Non-pigmented ciliary epithelial cell (primary cell): ENCODE results near the gene CNST.

ENCODE experiments used
- DNase-seq: peaks from one replicate; pipeline ENCODE4 v3.0.0-alpha.2; 2010; ENCODE audit warnings: low read depth

The CNST gene, protein sequence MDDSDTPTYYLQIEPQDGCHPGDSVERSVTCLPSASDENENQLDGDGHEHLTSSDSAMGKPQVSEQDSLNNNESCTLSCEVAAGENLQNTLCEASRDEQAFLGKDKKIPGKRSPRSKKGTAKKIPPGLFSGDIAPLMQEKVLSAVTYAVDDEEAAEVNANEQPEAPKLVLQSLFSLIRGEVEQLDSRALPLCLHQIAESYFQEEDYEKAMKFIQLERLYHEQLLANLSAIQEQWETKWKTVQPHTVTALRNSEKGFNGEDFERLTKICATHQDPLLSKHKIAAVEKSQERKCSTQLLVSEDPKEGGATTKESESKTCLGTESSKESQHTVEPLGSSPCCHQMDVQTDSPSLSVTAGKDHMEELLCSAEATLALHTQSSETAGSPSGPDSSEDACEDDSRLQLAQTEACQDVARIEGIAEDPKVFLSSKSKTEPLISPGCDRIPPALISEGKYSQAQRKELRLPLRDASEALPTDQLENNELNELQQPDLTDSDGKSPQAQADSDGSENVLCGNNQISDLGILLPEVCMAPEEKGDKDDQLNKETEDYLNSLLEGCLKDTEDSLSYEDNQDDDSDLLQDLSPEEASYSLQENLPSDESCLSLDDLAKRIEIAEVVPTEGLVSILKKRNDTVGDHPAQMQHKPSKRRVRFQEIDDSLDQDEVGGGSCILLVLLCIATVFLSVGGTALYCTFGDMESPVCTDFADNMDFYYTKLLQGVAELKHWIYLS

GRCh38 chr1:246566128-246566812 lies at the start of gene CNST, which contains the start of gene TFB2M:
CNST (plus strand) TSS chr1:246566456; CDS start chr1:246591563, 25,107 bp downstream.
TFB2M (minus strand) TSS chr1:246566261; CDS start chr1:246566138, 123 bp downstream.
- peak; percentile 97 for DNase-seq

GRCh38 chr1:246517391-246517790 lies 48.9 kb upstream of the CNST start:
- no peak for DNase-seq

GRCh38 chr1:246518456-246519205 lies 47.6 kb upstream of the CNST start:
- no peak for DNase-seq

GRCh38 chr1:246519514-246519913 lies 46.7 kb upstream of the CNST start:
- no peak for DNase-seq

DNA sequence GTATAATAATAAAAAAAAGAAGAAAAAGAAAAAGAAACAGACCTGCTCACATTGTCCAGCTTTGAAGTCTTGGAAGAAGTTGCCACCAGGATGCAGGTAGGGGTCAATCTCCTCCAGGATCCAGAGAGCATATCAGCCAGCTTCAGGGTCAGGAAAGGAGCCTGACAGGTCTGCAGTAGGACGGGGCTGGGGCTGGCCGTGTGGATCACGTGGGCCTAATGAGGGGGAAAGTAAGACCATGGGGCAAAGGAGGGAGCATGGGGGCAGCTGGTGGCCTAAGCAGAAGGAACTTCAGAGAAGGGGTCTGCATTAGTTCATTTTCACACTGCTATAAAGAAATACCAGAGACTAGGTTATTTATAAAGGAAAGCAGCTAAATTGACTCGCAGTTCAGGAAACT lies 39.9 kb upstream of the CNST start:
- no peak for DNase-seq

GRCh38 chr1:246526915-246527314 lies 39.3 kb upstream of the CNST start:
- DNase-seq = no peak

GRCh38 chr1:246527402-246528088 lies 38.7 kb upstream of the CNST start:
- DNase-seq = no peak

DNA sequence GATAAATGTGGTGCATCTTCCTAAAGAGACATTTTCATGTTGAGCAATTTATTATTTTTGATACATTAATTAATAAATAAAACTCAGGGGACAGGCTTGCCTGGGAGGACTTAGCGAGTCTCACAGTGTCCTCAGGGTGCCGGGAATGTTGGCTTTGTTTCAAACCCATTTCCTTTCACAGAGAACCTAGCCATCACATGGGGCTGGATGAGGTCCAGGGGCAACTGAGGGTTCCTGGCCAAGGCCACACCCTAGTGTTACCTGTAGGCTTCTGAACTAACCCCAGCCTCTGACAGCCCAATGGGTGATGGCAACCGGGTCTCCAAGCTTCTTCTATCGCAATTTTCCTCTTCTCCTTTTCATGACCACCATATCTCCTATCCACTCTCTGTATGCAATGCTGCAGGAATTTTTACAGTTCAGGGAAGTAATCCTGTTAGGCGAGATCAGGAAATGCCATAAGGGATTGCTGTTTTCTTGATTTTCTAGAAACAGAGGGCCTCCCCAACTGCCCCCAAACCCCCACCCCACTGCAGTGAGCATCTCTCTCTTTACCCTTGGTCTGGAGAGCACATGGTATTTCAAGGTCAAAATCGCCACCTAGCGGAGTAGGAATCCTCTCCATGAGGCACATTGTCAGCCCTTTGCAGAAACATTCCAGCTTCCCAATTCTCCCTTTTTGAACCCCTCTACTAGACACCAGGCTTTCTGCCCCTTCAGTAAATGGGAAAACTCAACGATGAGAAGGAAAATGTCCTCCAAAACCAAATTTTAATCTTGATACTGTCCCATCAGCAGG lies 37.1 kb upstream of the CNST start:
- DNase-seq = no peak

- DNase-seq = no peak
Measured at GRCh38 chr1:246530482-246530881, 35.8 kb upstream of the CNST start.

DNA sequence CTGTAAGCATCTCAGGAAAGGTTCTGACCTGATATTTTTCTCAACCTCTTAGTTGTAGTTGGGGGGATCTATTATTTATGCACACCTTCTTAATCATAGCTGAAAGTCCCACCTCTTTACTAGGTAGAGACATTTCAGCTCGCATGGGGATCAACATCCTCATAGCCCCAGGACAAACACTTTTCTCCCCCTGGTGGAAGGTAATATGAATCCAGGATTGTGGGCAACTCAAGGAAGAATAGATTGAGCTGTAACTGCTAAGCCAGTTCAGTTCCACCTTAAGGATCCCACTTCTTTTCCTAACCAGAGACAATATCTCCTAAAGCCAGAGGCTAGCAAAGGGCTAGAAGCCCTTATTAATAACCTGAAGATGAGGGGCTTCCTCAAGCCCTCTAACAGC lies 33.7 kb upstream of the CNST start:
- DNase-seq = no peak

DNA sequence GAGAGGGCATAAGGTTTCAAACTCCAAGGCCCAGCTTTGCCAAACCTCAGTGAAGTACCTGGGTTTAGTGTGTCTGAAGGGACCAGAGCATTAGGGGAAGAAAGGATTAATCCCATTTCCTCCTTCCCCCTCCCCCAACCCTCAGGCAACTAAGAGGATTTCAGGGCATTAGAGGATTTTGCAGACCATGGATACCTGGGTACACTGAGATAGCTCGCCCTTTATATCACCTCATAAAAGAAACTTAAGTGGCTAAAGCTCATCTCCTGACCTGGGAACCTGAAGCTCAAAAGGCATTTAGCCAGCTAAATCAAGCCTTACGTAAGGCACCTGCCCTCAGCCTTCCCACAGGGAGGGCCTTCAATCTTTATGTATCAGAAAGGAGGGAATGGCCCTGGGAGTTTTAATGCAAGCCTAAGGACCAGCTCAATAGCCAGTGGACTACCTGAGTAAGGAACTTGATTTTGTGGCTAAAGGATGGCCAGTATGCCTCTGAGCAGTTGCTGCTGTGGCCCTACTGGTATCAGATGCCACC lies 32.8 kb upstream of the CNST start:
- DNase-seq = no peak

GRCh38 chr1:246534114-246534513 lies 32.1 kb upstream of the CNST start:
- no peak for DNase-seq

- DNase-seq = no peak
Measured at GRCh38 chr1:246537441-246537840, 28.8 kb upstream of the CNST start.

GRCh38 chr1:246537887-246538286 lies 28.4 kb upstream of the CNST start:
- no peak for DNase-seq

- no peak for DNase-seq
Measured at GRCh38 chr1:246540738-246541491, 25.3 kb upstream of the CNST start.

DNA sequence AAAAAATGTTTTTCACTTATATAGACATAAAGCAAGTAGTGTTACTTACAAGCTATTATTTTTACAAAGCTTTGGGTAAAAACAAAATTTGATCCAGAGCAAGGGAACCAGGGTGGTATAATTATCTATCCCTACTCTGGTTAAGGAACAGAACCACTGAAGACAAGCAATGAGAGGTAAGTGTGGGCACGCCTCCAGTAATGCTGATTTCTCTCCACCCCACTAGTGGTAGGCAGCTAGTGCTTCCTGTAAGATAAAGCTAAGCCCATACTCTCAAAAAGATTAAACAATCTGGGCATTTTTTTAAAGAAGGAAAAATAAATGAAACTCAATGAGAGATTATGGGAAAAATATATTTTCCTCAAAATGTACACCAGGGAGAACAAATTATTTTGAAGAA lies 22.3 kb upstream of the CNST start:
- no peak for DNase-seq

GRCh38 chr1:246549665-246550064 lies 16.6 kb upstream of the CNST start:
- no peak for DNase-seq

DNA sequence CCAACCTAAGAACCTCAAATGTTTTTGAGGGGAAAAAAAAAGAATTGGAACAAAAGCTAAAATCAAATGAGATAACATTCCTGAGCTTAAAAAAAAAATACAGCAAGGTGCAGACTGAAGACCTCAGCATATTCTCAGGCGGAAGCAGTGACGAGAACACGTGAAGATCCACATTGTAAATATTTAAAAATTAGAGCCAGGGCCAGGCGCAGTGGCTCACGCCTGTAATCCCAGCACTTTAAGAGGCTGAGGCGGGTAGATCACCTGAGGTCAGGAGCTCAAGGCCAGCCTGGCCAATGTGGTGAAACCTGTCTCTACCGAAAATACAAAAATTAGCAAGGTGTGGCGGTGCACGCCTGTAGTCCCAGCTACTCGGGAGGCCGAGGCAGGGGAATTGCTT lies 15.9 kb upstream of the CNST start:
- DNase-seq = no peak

- DNase-seq = no peak
Measured at GRCh38 chr1:246552110-246552509, 14.1 kb upstream of the CNST start.

DNA sequence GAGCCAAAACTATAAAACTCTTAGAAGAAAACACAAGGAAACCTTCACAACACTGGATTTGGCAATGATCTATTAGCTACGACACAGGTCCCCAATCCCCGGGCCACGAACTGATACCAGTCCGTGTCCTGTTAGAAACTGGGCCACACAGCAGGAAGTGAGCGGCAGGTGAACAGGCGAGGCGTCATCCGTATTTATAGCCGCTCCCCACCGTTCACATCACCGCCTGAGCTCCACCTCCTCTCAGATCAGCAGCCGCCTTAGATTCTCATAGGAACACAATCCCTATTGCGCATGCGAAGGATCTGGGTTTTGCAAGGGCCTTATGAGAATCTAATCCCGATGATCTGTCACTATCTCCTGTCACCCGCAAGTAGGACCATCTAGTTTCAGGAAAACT lies 12.1 kb upstream of the CNST start:
- no peak for DNase-seq
